GM23338 (cell line): ENCODE results near the gene SERBP1. TPM values are rescaled to one million over a fixed set of nuclear protein-coding genes. Genes with fewer than 3 reads are reported as not detected.

ENCODE experiments used
- ATAC-seq: fragments of 200-7000 bp; cut with Tn5 transposase; 3 replicates; pipeline ENCODE4 v1.9.1; 2020
- DNase-seq: peaks from one replicate; pipeline ENCODE4 v3.0.0-alpha.2; 2015; ENCODE audit warnings: low spot score
- H2AFZ ChIP-seq: fragments of 200-600 bp; sonication (generic); 2 replicates; pipeline ENCODE4 v1.8.0; 2016; ENCODE audit warnings: antibody characterized with exemption, mild to moderate bottlenecking, moderate library complexity
- H3F3A ChIP-seq: fragments of 200-600 bp; sonication (generic); replicated peaks from 2 replicates; pipeline ENCODE4 v1.8.0; 2017; ENCODE audit warnings: antibody characterized with exemption, mixed run types, low read depth
- H3K27ac ChIP-seq: fragments of 200-600 bp; sonication (generic); 2 replicates; pipeline ENCODE4 v1.6.1; 2016; ENCODE audit warnings: low read depth
- H3K27me3 ChIP-seq: fragments of 200-600 bp; sonication (generic); 2 replicates; pipeline ENCODE4 v1.8.0; 2016; ENCODE audit warnings: mild to moderate bottlenecking, mixed run types, moderate library complexity; ENCODE audit not compliant: insufficient read depth
- H3K36me3 ChIP-seq: fragments of 200-600 bp; sonication (generic); 2 replicates; pipeline ENCODE4 v1.8.0; 2016; ENCODE audit warnings: mild to moderate bottlenecking; ENCODE audit not compliant: insufficient read depth
- H3K4me1 ChIP-seq: fragments of 200-600 bp; sonication (generic); 2 replicates; pipeline ENCODE4 v1.8.0; 2016; ENCODE audit warnings: mild to moderate bottlenecking, moderate library complexity; ENCODE audit not compliant: insufficient read depth
- H3K4me2 ChIP-seq: fragments of 200-600 bp; sonication (generic); 2 replicates; pipeline ENCODE4 v1.7.1; 2017; ENCODE audit warnings: mixed run types
- H3K4me3 ChIP-seq: fragments of 200-600 bp; sonication (generic); 2 replicates; pipeline ENCODE4 v1.6.1; 2016; ENCODE audit warnings: mixed run types
- H3K79me2 ChIP-seq: fragments of 200-600 bp; sonication (generic); replicated peaks from 2 replicates; pipeline ENCODE4 v1.8.0; 2017; ENCODE audit warnings: mild to moderate bottlenecking; ENCODE audit not compliant: insufficient read depth
- H3K9me2 ChIP-seq: fragments of 200-600 bp; sonication (generic); 2 replicates; pipeline ENCODE4 v1.8.0; 2017; ENCODE audit not compliant: insufficient read depth
- H4K20me1 ChIP-seq: fragments of 200-600 bp; sonication (generic); replicated peaks from 2 replicates; pipeline ENCODE4 v1.8.0; 2017; ENCODE audit warnings: mild to moderate bottlenecking; ENCODE audit not compliant: insufficient read depth
- H3K27ac Mint-ChIP-seq: 2 replicates; pipeline ENCODE4 v1.8.0; 2020; ENCODE audit warnings: inconsistent platforms, mild to moderate bottlenecking, moderate library complexity, mixed read lengths
- H3K27me3 Mint-ChIP-seq: 3 replicates; pipeline ENCODE4 v1.8.0; 2022; ENCODE audit warnings: low read depth, mild to moderate bottlenecking, moderate library complexity, mixed read lengths, inconsistent platforms; ENCODE audit not compliant: insufficient read depth, poor library complexity
- H3K36me3 Mint-ChIP-seq: 3 replicates; pipeline ENCODE4 v1.8.0; 2021; ENCODE audit warnings: low read depth, mild to moderate bottlenecking, inconsistent platforms, moderate library complexity, mixed read lengths
- H3K4me1 Mint-ChIP-seq: 3 replicates; pipeline ENCODE4 v1.8.0; 2020; ENCODE audit warnings: mild to moderate bottlenecking, inconsistent platforms, mixed read lengths
- H3K4me3 Mint-ChIP-seq: 3 replicates; pipeline ENCODE4 v1.8.0; 2021; ENCODE audit warnings: moderate library complexity, mild to moderate bottlenecking, inconsistent platforms, mixed read lengths
- H3K9me3 Mint-ChIP-seq: 3 replicates; pipeline ENCODE4 v1.8.0; 2020; ENCODE audit warnings: moderate library complexity, mild to moderate bottlenecking, inconsistent platforms, mixed read lengths
- CREB1 ChIP-seq: fragments of 250-450 bp; sonication (Bioruptor Pico); IDR thresholded peaks from 2 replicates; pipeline ENCODE4 v1.5.0; 2020; ENCODE audit warnings: low read depth, mild to moderate bottlenecking, moderate library complexity
- EZH2 ChIP-seq: fragments of 200-600 bp; sonication (generic); IDR thresholded peaks from one replicate; pipeline ENCODE4 v1.8.0; 2017; ENCODE audit warnings: antibody characterized with exemption, mild to moderate bottlenecking, low read depth; ENCODE audit not compliant: unreplicated experiment
- EZH2phosphoT487 ChIP-seq: fragments of 200-600 bp; sonication (generic); IDR thresholded peaks from one replicate; pipeline ENCODE4 v1.8.1; 2018; ENCODE audit warnings: antibody characterized with exemption; ENCODE audit not compliant: unreplicated experiment
- JUNB ChIP-seq: IDR thresholded peaks from one replicate; pipeline ENCODE4 v1.6.1; 2016; ENCODE audit warnings: antibody characterized with exemption; ENCODE audit not compliant: unreplicated experiment
- NANOG ChIP-seq: IDR thresholded peaks from 2 replicates; pipeline ENCODE4 v1.6.1; 2016; ENCODE audit warnings: antibody characterized with exemption, borderline replicate concordance
- POLR2AphosphoS5 ChIP-seq: IDR thresholded peaks from 2 replicates; pipeline ENCODE4 v1.6.1; 2016; ENCODE audit warnings: antibody characterized with exemption, low read depth
- STAT1 ChIP-seq: IDR thresholded peaks from one replicate; pipeline ENCODE4 v1.6.1; 2016; ENCODE audit warnings: antibody characterized with exemption; ENCODE audit not compliant: unreplicated experiment
- ZNF114 ChIP-seq: fragments of 250-450 bp; sonication (Bioruptor Pico); IDR thresholded peaks from 2 replicates; pipeline ENCODE4 v1.5.0; 2020; ENCODE audit warnings: mild to moderate bottlenecking, moderate library complexity
- ZNF331 ChIP-seq: fragments of 250-450 bp; sonication (Bioruptor Pico); IDR thresholded peaks from 2 replicates; pipeline ENCODE4 v1.5.0; 2020; ENCODE audit warnings: low read depth, mild to moderate bottlenecking, moderate library complexity
- polyA plus RNA-seq: library from polyadenylated mRNA; unstranded; fragments of >200 nt; fragmentation: Nextera tagmentation; extraction: Ambion mirVana; gene quantifications from 2 replicates; pipeline ENCODE4 v1.2.1, GENCODE V29; 2016
- total RNA-seq: library from RNA; depleted of rRNA; stranded (reverse); fragments of >200 nt; shearing (Covaris generic); gene quantifications from 2 replicates; pipeline ENCODE4 v1.2.3, GENCODE V29; 2014
- TF ChIP-seq, protein P1 (sequence below), 2 experiments: fragments of 200-600 bp in 1 of 2; sonication (generic) in 1 of 2; conservative IDR thresholded peaks; 2 replicates each; pipeline versions ENCODE4 v1.5.1 to v1.6.1; 2016 to 2017; ENCODE audit warnings: antibody characterized with exemption in 2 of 2, low read depth in 2 of 2, mild to moderate bottlenecking in 2 of 2, moderate library complexity in 1 of 2
- TF ChIP-seq, protein P2 (sequence below): IDR thresholded peaks from 2 replicates; pipeline ENCODE4 v1.6.1; 2016; ENCODE audit warnings: antibody characterized with exemption
- TF ChIP-seq, protein P3 (sequence below): IDR thresholded peaks from one replicate; pipeline ENCODE4 v1.6.1; 2018; ENCODE audit warnings: antibody characterized with exemption; ENCODE audit not compliant: unreplicated experiment

SERBP1 gene
- total and polyA plus RNA-seq, 2 experiments from 2014 or later: 559 to 674 TPM

DNA sequence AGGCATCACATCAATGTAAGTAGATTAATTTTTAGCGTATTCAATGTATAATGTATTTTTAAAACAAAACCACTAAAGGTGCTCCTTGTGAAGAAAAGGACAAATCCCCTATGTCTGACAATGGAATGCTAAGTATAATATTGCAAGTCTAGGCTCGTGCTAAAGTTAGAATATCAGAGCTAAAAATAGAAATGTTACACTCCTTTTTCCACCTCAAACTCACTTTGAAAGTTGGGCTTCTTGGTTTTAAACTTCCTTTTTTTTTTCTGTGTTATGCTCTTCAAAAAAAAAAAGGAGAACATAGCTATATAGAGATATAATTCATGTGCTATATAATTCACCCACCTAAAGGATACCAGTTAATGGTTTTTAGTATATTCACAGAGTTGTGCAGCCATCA lies 3.6 kb upstream of the SERBP1 start:
- Mint-ChIP-seq H3K27me3 (peaks cover 23% of the 10 kb centered on the region), H3K4me1 (peaks cover 18% of the 10 kb centered on the region), H3K4me3 (no peak overlapping the region), H3K9me3 (no peaks in the 10 kb centered on the region; the same call in 2 of the 3 replicates), H3K36me3 (peaks cover 15% of the 10 kb centered on the region), H3K27ac (no peak overlapping the region)
- Histone ChIP-seq H3F3A (no peaks in the 10 kb centered on the region), H3K9me2 (no peaks in the 10 kb centered on the region), H2AFZ (no peak overlapping the region), H3K4me3 (no peak overlapping the region), H3K27ac (no peak overlapping the region), H3K27me3 (no peaks in the 10 kb centered on the region), H3K79me2 (peaks cover 14% of the 10 kb centered on the region), H3K4me1 (peaks cover 13% of the 10 kb centered on the region), H3K4me2 (no peak overlapping the region), H4K20me1 (peaks cover 5% of the 10 kb centered on the region), H3K36me3 (no peaks in the 10 kb centered on the region; the same call in 1 of the 2 replicates)
- ATAC-seq (no peak), DNase-seq (no peak)
- no peak for TF ChIP-seq NANOG
- no peak for TF ChIP-seq ZNF331
- TF ChIP-seq STAT1: no peak
- no peak for TF ChIP-seq ZNF114 (CRISPR knock-in tag)
- TF ChIP-seq EZH2phosphoT487: no peak
- no peak for TF ChIP-seq POLR2AphosphoS5
- TF ChIP-seq, protein P1, sequence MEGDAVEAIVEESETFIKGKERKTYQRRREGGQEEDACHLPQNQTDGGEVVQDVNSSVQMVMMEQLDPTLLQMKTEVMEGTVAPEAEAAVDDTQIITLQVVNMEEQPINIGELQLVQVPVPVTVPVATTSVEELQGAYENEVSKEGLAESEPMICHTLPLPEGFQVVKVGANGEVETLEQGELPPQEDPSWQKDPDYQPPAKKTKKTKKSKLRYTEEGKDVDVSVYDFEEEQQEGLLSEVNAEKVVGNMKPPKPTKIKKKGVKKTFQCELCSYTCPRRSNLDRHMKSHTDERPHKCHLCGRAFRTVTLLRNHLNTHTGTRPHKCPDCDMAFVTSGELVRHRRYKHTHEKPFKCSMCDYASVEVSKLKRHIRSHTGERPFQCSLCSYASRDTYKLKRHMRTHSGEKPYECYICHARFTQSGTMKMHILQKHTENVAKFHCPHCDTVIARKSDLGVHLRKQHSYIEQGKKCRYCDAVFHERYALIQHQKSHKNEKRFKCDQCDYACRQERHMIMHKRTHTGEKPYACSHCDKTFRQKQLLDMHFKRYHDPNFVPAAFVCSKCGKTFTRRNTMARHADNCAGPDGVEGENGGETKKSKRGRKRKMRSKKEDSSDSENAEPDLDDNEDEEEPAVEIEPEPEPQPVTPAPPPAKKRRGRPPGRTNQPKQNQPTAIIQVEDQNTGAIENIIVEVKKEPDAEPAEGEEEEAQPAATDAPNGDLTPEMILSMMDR (conservative IDR thresholded peaks at IDR 0.05; ENCODE audit: low read depth in 2 of 2): no peak
- no peak for TF ChIP-seq EZH2

DNA sequence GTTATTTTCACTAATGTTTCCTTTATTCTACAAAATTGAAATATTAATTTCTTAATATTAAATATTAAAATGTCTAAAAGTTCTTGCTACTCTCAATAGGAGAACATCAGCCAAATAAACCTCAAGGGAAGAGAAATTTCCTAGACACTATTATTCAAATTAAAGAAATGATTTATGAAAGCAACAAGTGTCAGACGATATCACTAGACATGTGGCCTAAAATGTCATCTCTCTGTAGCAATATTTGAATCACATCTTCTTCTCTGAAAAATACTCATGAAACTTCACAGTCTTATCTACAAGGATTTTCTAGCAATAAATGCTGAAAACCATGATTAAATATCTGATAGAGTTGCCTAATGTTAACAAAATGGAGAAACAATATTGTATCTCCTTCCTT lies 2.5 kb upstream of the SERBP1 start:
- H2AFZ ChIP-seq: no peak overlapping the region
- Mint-ChIP-seq H3K9me3 (no peaks in the 10 kb centered on the region; the same call in 2 of the 3 replicates), H3K27ac (no peak overlapping the region), H3K4me1 (peaks cover 18% of the 10 kb centered on the region), H3K27me3 (peaks cover 25% of the 10 kb centered on the region), H3K36me3 (peaks cover 26% of the 10 kb centered on the region), H3K4me3 (no peak overlapping the region)
- no peaks in the 10 kb centered on the region; the same call in 1 of the 2 replicates for H3K36me3 ChIP-seq
- peak overlapping the region; percentile 86 for H3K4me2 ChIP-seq
- peaks cover 24% of the 10 kb centered on the region for H3K79me2 ChIP-seq
- peaks cover 14% of the 10 kb centered on the region for H3K4me1 ChIP-seq
- DNase-seq: no peak
- H3K27me3 ChIP-seq: no peaks in the 10 kb centered on the region
- peaks cover 16% of the 10 kb centered on the region for H4K20me1 ChIP-seq
- no peaks in the 10 kb centered on the region for H3F3A ChIP-seq
- no peak for ATAC-seq
- H3K9me2 ChIP-seq: no peaks in the 10 kb centered on the region
- H3K27ac ChIP-seq: no peak overlapping the region
- no peak overlapping the region for H3K4me3 ChIP-seq
- TF ChIP-seq CREB1 (CRISPR knock-in tag) (no peak), JUNB (no peak), NANOG (no peak), STAT1 (no peak), EZH2phosphoT487 (no peak), POLR2AphosphoS5 (no peak), ZNF114 (CRISPR knock-in tag) (no peak), ZNF331 (no peak)
- TF ChIP-seq, protein P2, sequence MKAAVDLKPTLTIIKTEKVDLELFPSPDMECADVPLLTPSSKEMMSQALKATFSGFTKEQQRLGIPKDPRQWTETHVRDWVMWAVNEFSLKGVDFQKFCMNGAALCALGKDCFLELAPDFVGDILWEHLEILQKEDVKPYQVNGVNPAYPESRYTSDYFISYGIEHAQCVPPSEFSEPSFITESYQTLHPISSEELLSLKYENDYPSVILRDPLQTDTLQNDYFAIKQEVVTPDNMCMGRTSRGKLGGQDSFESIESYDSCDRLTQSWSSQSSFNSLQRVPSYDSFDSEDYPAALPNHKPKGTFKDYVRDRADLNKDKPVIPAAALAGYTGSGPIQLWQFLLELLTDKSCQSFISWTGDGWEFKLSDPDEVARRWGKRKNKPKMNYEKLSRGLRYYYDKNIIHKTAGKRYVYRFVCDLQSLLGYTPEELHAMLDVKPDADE: no peak
- TF ChIP-seq, protein P1 (conservative IDR thresholded peaks at IDR 0.05; ENCODE audit: low read depth in 2 of 2): no peak
- TF ChIP-seq, protein P3, sequence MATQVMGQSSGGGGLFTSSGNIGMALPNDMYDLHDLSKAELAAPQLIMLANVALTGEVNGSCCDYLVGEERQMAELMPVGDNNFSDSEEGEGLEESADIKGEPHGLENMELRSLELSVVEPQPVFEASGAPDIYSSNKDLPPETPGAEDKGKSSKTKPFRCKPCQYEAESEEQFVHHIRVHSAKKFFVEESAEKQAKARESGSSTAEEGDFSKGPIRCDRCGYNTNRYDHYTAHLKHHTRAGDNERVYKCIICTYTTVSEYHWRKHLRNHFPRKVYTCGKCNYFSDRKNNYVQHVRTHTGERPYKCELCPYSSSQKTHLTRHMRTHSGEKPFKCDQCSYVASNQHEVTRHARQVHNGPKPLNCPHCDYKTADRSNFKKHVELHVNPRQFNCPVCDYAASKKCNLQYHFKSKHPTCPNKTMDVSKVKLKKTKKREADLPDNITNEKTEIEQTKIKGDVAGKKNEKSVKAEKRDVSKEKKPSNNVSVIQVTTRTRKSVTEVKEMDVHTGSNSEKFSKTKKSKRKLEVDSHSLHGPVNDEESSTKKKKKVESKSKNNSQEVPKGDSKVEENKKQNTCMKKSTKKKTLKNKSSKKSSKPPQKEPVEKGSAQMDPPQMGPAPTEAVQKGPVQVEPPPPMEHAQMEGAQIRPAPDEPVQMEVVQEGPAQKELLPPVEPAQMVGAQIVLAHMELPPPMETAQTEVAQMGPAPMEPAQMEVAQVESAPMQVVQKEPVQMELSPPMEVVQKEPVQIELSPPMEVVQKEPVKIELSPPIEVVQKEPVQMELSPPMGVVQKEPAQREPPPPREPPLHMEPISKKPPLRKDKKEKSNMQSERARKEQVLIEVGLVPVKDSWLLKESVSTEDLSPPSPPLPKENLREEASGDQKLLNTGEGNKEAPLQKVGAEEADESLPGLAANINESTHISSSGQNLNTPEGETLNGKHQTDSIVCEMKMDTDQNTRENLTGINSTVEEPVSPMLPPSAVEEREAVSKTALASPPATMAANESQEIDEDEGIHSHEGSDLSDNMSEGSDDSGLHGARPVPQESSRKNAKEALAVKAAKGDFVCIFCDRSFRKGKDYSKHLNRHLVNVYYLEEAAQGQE: no peak
